ENCODE data around the gene SORCS3.

SORCS3 gene

GRCh38 chr10:104648421-104648820, 7.3 kb downstream of the SORCS3 start:
- no peak for DNase-seq

- no peak for DNase-seq
Observed at GRCh38 chr10:104650072-104650471, 9.0 kb downstream of the SORCS3 start.

GRCh38 chr10:104650635-104651331, 9.7 kb downstream of the SORCS3 start:
- DNase-seq, result no peak

- DNase-seq, result no peak
Observed at GRCh38 chr10:104657036-104657435, 15.9 kb downstream of the SORCS3 start.

- DNase-seq, result no peak
Observed at GRCh38 chr10:104657457-104657856, 16.4 kb downstream of the SORCS3 start.

GRCh38 chr10:104658067-104658466, 17.0 kb downstream of the SORCS3 start:
- DNase-seq, result no peak

- DNase-seq, result no peak
Observed at GRCh38 chr10:104659809-104660208, 18.7 kb downstream of the SORCS3 start.

- no peak for DNase-seq
Observed at GRCh38 chr10:104663076-104663475, 22.0 kb downstream of the SORCS3 start.

- no peak for DNase-seq
Observed at GRCh38 chr10:104663563-104663962, 22.5 kb downstream of the SORCS3 start.

- DNase-seq, result no peak
Observed at GRCh38 chr10:104664205-104664604, 23.1 kb downstream of the SORCS3 start.

- no peak for DNase-seq
Observed at GRCh38 chr10:104665174-104665573, 24.1 kb downstream of the SORCS3 start.

- no peak for DNase-seq
Observed at GRCh38 chr10:104666106-104666505, 25.0 kb downstream of the SORCS3 start.

- DNase-seq, result no peak
Observed at GRCh38 chr10:104676874-104677273, 35.8 kb downstream of the SORCS3 start.

- no peak for DNase-seq
Observed at GRCh38 chr10:104678658-104679057, 37.6 kb downstream of the SORCS3 start.

- DNase-seq, result no peak
Observed at GRCh38 chr10:104680467-104681401, 39.6 kb downstream of the SORCS3 start.

GRCh38 chr10:104681485-104681884, 40.4 kb downstream of the SORCS3 start:
- DNase-seq, result no peak

GRCh38 chr10:104683567-104683966, 42.5 kb downstream of the SORCS3 start:
- DNase-seq, result no peak

- no peak for DNase-seq
Observed at GRCh38 chr10:104686829-104687228, 45.7 kb downstream of the SORCS3 start.

- no peak for DNase-seq
Observed at GRCh38 chr10:104688251-104689042, 47.4 kb downstream of the SORCS3 start.

- no peak for DNase-seq
Observed at GRCh38 chr10:104689105-104689504, 48.0 kb downstream of the SORCS3 start.

- DNase-seq, result no peak
Observed at GRCh38 chr10:104689547-104689946, 48.5 kb downstream of the SORCS3 start.

- no peak for DNase-seq
Observed at GRCh38 chr10:104690101-104690500, 49.0 kb downstream of the SORCS3 start.

- DNase-seq, result no peak
Observed at GRCh38 chr10:104690959-104691358, 49.9 kb downstream of the SORCS3 start.

All from NCI-H1092 (cell line).